Upper lobe of left lung (tissue), 6 donors: ENCODE data around the gene CDC14A. TPM values are rescaled to one million over a fixed set of nuclear protein-coding genes. Genes with fewer than 3 reads are reported as not detected.

Experiments
- ATAC-seq, 2 donors: fragments of 200-7000 bp; cut with Tn5 transposase; one replicate each; pipeline ENCODE4 v1.9.1; 2022; ENCODE audit warnings: mild to moderate bottlenecking in 2 of 2, moderate library complexity in 2 of 2; ENCODE audit not compliant: low FRiP score in 2 of 2
- DNase-seq, 2 donors: peaks; one replicate each; pipeline ENCODE4 v3.0.0-alpha.2; 2019 to 2020
- H3K27ac ChIP-seq, 4 donors: fragments of 200-600 bp; sonication (generic); one replicate each; pipeline ENCODE4 v1.5.1; 2016 to 2019
- H3K27me3 ChIP-seq, 4 donors: fragments of 200-600 bp; sonication (generic); one replicate each; pipeline ENCODE4 v1.5.1; 2017 to 2019
- H3K36me3 ChIP-seq, 4 donors: fragments of 200-600 bp; sonication (generic); one replicate each; pipeline ENCODE4 v1.5.1; 2016 to 2019
- H3K4me1 ChIP-seq, 4 donors: fragments of 200-600 bp; sonication (generic); one replicate each; pipeline ENCODE4 v1.5.1; 2018 to 2019
- H3K4me3 ChIP-seq, 4 donors: fragments of 200-600 bp; sonication (generic); one replicate each; pipeline ENCODE4 v1.5.1; 2017 to 2019; ENCODE audit warnings: mild to moderate bottlenecking in 2 of 4, moderate library complexity in 1 of 4
- H3K9me3 ChIP-seq, 4 donors: fragments of 200-600 bp; sonication (generic); one replicate each; pipeline ENCODE4 v1.5.1; 2018 to 2019
- EP300 ChIP-seq, 4 donors: sonication (generic); formaldehyde crosslinking; IDR thresholded peaks; one replicate each; pipeline ENCODE4 v1.5.1; 2017; ENCODE audit warnings: antibody characterized with exemption in 4 of 4, control low read depth in 2 of 4
- POLR2A ChIP-seq, 4 donors: fragments of 450-650 bp; IDR thresholded peaks; one replicate each; pipeline ENCODE4 v1.5.1; 2016 to 2017; ENCODE audit warnings: antibody characterized with exemption in 4 of 4, mild to moderate bottlenecking in 2 of 4
- POLR2AphosphoS5 ChIP-seq, 2 donors: sonication (generic); formaldehyde crosslinking; IDR thresholded peaks; one replicate each; pipeline ENCODE4 v1.5.1; 2017; ENCODE audit warnings: antibody characterized with exemption in 2 of 2
- whole genome bisulfite sequencing, 2 donors: methylation state at CpG; one replicate each; pipeline ENCODE4 v1.1.5; 2017 to 2018; 5-methylcytosine and 5-hydroxymethylcytosine counted together
- total RNA-seq, 6 donors: library from RNA; depleted of rRNA in 4 of 6; stranded (reverse); fragments of >200 nt in 4 of 6; gene quantifications; one replicate each; pipeline versions ENCODE4 v1.1.0 to v1.2.1, GENCODE V29; 2016 to 2021
- TF ChIP-seq, protein P1 (sequence below), 6 experiments: fragments of 450-650 bp in 4 of 6; fragments of 200-600 bp in 2 of 6; sonication (generic) in 2 of 6; IDR thresholded peaks; one replicate each; pipeline ENCODE4 v1.5.1; 2016 to 2019; ENCODE audit warnings: antibody characterized with exemption in 6 of 6
- donor health status: DM: no; HTN: no; CAD: no; lungs with moderate emphysema.
- donor health status: DM: no; HTN: yes; CAD: no; lungs with severe emphysema.

The CDC14A gene
- total RNA-seq, 6 donors from 2014 or later: 9.6 to 56.6 (median 22.1) TPM

DNA sequence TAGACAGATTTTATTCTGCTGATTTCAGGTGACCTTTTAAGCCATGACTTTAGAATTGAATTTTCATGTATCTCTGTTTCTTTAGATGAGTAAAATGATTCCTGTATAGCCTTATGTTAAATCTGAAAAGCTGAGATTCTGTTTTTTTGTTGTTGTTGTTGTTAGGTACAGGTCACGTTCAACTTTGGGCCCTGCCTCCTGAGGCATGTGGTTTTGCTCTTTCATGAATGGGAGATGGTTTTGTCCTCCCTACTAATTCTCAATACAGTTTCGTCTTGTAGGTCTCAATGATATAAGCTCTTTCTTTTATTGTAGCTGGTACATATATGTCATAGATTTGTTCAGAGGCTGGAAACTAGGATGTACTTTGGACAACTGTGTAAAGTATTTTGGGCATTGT lies 79.6 kb downstream of the CDC14A start:
- H3K27ac ChIP-seq: no peak overlapping the region
- WGBS, 2 donors: 92 to 100% methylated on average over 2 of the region's 2 CpGs
- no peak for DNase-seq

DNA sequence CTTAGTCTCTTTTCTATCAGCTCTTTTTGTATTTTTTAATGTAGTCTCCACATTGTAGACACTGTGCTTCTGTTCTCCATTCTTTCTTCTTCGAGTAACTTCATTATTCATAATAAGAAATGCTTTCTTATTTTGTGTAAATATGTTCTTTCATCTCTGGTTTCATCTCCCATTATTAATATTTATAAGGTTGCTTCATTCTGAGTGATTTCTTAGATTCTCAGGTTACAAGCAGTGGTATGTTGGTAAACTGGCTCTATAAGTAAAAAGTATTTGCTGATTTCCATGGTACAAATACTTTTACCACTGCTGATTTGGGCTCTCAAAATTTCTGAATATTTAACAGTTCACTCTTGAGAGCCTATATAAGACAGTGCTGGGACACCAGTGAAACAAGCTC lies 81.3 kb downstream of the CDC14A start:
- DNase-seq (no peak), ATAC-seq (no peak)
- Histone ChIP-seq H3K9me3 (no peaks in the 10 kb centered on the region), H3K27ac (no peak overlapping the region), H3K4me1 (peaks cover under 1 to 8% (median 5%) of the 10 kb centered on the region in 4 donors), H3K36me3 (no peaks in the 10 kb centered on the region), H3K4me3 (no peak overlapping the region), H3K27me3 (no peaks in the 10 kb centered on the region)
- 71 to 79% methylated on average over 1 of the region's 1 CpG for WGBS, 2 donors
- TF ChIP-seq POLR2A (IDR thresholded peaks at IDR 0.05) (no peak), POLR2AphosphoS5 (IDR thresholded peaks at IDR 0.05) (no peak), EP300 (IDR thresholded peaks at IDR 0.05) (no peak)
- TF ChIP-seq, protein P1, sequence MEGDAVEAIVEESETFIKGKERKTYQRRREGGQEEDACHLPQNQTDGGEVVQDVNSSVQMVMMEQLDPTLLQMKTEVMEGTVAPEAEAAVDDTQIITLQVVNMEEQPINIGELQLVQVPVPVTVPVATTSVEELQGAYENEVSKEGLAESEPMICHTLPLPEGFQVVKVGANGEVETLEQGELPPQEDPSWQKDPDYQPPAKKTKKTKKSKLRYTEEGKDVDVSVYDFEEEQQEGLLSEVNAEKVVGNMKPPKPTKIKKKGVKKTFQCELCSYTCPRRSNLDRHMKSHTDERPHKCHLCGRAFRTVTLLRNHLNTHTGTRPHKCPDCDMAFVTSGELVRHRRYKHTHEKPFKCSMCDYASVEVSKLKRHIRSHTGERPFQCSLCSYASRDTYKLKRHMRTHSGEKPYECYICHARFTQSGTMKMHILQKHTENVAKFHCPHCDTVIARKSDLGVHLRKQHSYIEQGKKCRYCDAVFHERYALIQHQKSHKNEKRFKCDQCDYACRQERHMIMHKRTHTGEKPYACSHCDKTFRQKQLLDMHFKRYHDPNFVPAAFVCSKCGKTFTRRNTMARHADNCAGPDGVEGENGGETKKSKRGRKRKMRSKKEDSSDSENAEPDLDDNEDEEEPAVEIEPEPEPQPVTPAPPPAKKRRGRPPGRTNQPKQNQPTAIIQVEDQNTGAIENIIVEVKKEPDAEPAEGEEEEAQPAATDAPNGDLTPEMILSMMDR (IDR thresholded peaks at IDR 0.05): no peak

More for the DNA sequence above, 79.6 kb downstream of the CDC14A start:
- Histone ChIP-seq H3K9me3 (no peaks in the 10 kb centered on the region), H3K4me1 (peaks cover 0 to 7% (median 2%) of the 10 kb centered on the region in 4 donors), H3K4me3 (no peak overlapping the region), H3K27me3 (no peaks in the 10 kb centered on the region), H3K36me3 (no peaks in the 10 kb centered on the region)
- no peak for ATAC-seq
- TF ChIP-seq, protein P1 (IDR thresholded peaks at IDR 0.05): no peak
- TF ChIP-seq POLR2A (IDR thresholded peaks at IDR 0.05) (no peak), EP300 (IDR thresholded peaks at IDR 0.05) (no peak), POLR2AphosphoS5 (IDR thresholded peaks at IDR 0.05) (no peak)

DNA sequence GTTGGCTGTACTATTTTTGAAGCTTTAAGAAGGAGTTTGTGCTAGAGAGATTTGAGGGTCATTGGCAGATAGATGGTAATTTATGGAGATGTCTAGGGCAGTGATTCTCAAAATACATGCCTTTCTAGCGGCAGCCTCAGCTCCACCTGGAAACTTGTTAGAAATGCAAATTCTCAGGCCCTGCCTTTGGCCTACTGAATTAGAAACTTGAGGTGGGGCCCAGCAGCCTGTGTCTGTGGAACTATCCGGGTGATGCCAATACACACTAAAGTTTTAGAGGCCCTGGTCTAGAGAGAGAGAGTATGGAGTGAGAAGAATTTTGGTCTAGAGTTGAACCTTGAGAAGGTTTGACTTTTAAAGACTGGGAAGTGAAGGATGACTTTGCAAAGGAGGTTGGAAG lies 82.5 kb downstream of the CDC14A start:
- H3K9me3 ChIP-seq: no peaks in the 10 kb centered on the region
- H3K4me3 ChIP-seq: no peak overlapping the region
- no peaks in the 10 kb centered on the region for H3K27me3 ChIP-seq
- DNase-seq (no peak), ATAC-seq (no peak)
- no peaks in the 10 kb centered on the region for H3K36me3 ChIP-seq
- 90 to 97% methylated on average over 2 of the region's 2 CpGs for WGBS, 2 donors
- H3K4me1 ChIP-seq: peaks cover 11 to 19% (median 17%) of the 10 kb centered on the region in 4 donors
- H3K27ac ChIP-seq: no peak overlapping the region
- TF ChIP-seq POLR2A (IDR thresholded peaks at IDR 0.05): no peak
- no peak for TF ChIP-seq POLR2AphosphoS5 (IDR thresholded peaks at IDR 0.05)
- TF ChIP-seq, protein P1 (IDR thresholded peaks at IDR 0.05): no peak
- TF ChIP-seq EP300 (IDR thresholded peaks at IDR 0.05): no peak

DNA sequence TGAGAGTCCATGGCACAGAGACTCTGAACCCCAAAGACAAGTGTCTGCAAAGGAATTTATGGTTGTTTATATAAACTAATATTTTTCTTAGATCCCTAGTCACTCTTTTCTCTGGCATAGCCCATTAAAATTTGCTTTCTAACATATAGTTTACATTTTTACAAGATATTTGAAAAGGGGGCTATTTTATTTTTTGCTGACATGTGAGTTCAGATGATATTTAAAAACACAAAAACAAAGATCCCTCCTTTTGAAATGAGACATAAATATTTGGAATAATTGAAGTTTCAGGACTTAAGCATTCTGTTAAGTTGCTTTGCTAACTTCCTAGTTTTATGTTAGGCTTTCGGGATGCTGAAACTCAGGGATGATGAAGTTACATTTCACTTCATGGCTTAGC lies 86.1 kb downstream of the CDC14A start:
- H3K4me3 ChIP-seq: no peak overlapping the region
- no peaks in the 10 kb centered on the region for H3K27me3 ChIP-seq
- no peak for ATAC-seq
- DNase-seq: no peak
- TF ChIP-seq, protein P1 (IDR thresholded peaks at IDR 0.05): no peak
- TF ChIP-seq POLR2A (IDR thresholded peaks at IDR 0.05) (no peak), POLR2AphosphoS5 (IDR thresholded peaks at IDR 0.05) (no peak), EP300 (IDR thresholded peaks at IDR 0.05) (no peak)
- H3K9me3 ChIP-seq: no peaks in the 10 kb centered on the region
- peaks cover 20 to 35% (median 29%) of the 10 kb centered on the region in 4 donors for H3K4me1 ChIP-seq
- peak overlapping the region in 3 of 4 donors; percentile 43 to 77 (median 69) for H3K27ac ChIP-seq
- no peaks in the 10 kb centered on the region for H3K36me3 ChIP-seq
- 88 to 93% methylated on average over 1 of the region's 1 CpG for WGBS, 2 donors

DNA sequence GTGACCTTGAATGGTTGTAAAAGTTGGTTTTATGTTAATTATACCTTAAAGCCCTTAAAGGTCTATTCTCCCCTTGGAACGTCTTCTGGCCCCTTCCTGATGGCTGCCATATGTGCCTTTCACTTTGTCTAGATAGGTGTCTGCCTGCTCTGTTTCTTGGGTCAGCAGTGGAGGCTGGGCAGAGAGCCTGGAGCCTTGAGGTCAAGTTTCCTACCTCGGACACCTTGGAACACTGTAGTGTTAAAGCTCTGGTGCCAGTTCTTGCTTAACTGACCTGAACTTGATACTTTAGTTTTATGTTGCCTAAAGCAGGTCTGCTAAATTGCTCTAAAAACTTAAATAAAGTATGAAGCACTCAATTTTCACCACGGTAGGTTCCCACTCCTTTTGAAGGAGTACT lies 86.5 kb downstream of the CDC14A start:
- H3K27ac ChIP-seq: peak overlapping the region in 3 of 4 donors; percentile 43 to 77 (median 69)
- H3K36me3 ChIP-seq: no peaks in the 10 kb centered on the region
- H3K27me3 ChIP-seq: no peaks in the 10 kb centered on the region
- no peak for ATAC-seq
- WGBS, 2 donors: 55 to 81% methylated on average over 3 of the region's 3 CpGs
- no peak for DNase-seq
- H3K4me1 ChIP-seq: peaks cover 20 to 39% (median 29%) of the 10 kb centered on the region in 4 donors
- H3K4me3 ChIP-seq: no peak overlapping the region
- no peak for TF ChIP-seq EP300 (IDR thresholded peaks at IDR 0.05)
- TF ChIP-seq, protein P1 (IDR thresholded peaks at IDR 0.05): no peak
- no peak for TF ChIP-seq POLR2AphosphoS5 (IDR thresholded peaks at IDR 0.05)
- no peak for TF ChIP-seq POLR2A (IDR thresholded peaks at IDR 0.05)
- no peaks in the 10 kb centered on the region for H3K9me3 ChIP-seq
